ENCODE results near the gene TAOK1.

GRCh38 chr17:29588562-29589411 is 198.6 kb downstream of the TAOK1 start:
- TF ChIP-seq CTCF (IDR thresholded peaks at IDR 0.05) (no peak), EZH2 (IDR thresholded peaks at IDR 0.05; ENCODE audit: borderline replicate concordance, insufficient read depth, low read depth, low read length, poor library complexity, severe bottlenecking) (no peak)

Data from B cell (primary cell).